Cardiac muscle cell (in vitro differentiated cells and primary cell): Measurements from ENCODE around the gene CACNA1C. TPM values are rescaled to one million over a fixed set of nuclear protein-coding genes. Genes with fewer than 3 reads are reported as not detected.

Experiments
- DNase-seq, 2 donors: peaks; one replicate each; pipeline versions ENCODE4 v3.0.0 to v3.0.0-alpha.2; 2010 to 2017; ENCODE audit warnings: low read depth in 1 of 2, low spot score in 1 of 2
- H3K27ac ChIP-seq: fragments of 200-600 bp; sonication (generic); 2 replicates; pipeline ENCODE4 v1.5.1; 2016
- H3K27me3 ChIP-seq: fragments of 200-600 bp; sonication (generic); 2 replicates; pipeline ENCODE4 v1.6.0; 2016; ENCODE audit warnings: control low read depth
- H3K36me3 ChIP-seq: fragments of 200-600 bp; sonication (generic); 2 replicates; pipeline ENCODE4 v1.5.1; 2016; ENCODE audit warnings: control low read depth
- H3K4me1 ChIP-seq: fragments of 200-600 bp; sonication (generic); 2 replicates; pipeline ENCODE4 v1.8.1; 2017; ENCODE audit warnings: low read depth, mild to moderate bottlenecking, mixed run types
- H3K4me3 ChIP-seq: fragments of 200-600 bp; sonication (generic); 2 replicates; pipeline ENCODE4 v1.5.1; 2016; ENCODE audit warnings: mild to moderate bottlenecking
- H3K9me3 ChIP-seq: fragments of 200-600 bp; sonication (generic); 2 replicates; pipeline ENCODE4 v1.5.1; 2017; ENCODE audit warnings: low read depth, mild to moderate bottlenecking, control low read depth
- polyA plus RNA-seq: library from polyadenylated mRNA; unstranded; fragments of >200 nt; fragmentation: Nextera tagmentation; extraction: Ambion mirVana; gene quantifications from 2 replicates; pipeline ENCODE4 v1.2.1, GENCODE V29; 2016
- total RNA-seq: library from RNA; depleted of rRNA; stranded (reverse); fragments of >200 nt; gene quantifications from 2 replicates; pipeline ENCODE4 v1.2.3, GENCODE V29; 2016
- TF ChIP-seq, protein P1 (sequence below): IDR thresholded peaks from 2 replicates; pipeline ENCODE4 v1.5.1; 2012; ENCODE audit warnings: low read depth, mild to moderate bottlenecking, low read length

Gene CACNA1C
- total and polyA plus RNA-seq, 2 experiments from 2014 or later: 40.8 to 77.8 TPM

DNA sequence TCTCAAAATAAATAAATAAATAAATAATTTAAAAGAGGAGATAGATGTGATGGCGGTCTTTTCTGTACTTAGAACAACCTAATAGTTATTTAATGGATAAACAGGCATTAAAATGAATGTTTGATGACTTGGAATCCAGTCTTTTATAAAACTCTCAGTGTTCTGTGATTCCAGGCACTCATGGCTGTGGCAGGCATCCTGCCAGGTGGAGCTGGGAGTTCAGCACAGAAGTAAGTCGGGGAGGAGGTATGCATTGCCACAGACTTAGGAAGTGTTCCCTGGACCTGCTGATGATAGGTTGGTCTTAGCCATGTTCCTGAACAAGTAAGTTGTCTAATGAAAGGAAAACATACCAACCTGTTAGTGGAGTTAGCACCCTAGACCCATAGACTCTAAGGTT is 126.3 kb downstream of the CACNA1C start:
- Histone ChIP-seq H3K36me3 (no peaks in the 10 kb centered on the region), H3K9me3 (no peaks in the 10 kb centered on the region), H3K4me3 (no peak overlapping the region), H3K4me1 (peaks cover 26% of the 10 kb centered on the region), H3K27me3 (no peaks in the 10 kb centered on the region), H3K27ac (no peak overlapping the region)
- TF ChIP-seq, protein P1, sequence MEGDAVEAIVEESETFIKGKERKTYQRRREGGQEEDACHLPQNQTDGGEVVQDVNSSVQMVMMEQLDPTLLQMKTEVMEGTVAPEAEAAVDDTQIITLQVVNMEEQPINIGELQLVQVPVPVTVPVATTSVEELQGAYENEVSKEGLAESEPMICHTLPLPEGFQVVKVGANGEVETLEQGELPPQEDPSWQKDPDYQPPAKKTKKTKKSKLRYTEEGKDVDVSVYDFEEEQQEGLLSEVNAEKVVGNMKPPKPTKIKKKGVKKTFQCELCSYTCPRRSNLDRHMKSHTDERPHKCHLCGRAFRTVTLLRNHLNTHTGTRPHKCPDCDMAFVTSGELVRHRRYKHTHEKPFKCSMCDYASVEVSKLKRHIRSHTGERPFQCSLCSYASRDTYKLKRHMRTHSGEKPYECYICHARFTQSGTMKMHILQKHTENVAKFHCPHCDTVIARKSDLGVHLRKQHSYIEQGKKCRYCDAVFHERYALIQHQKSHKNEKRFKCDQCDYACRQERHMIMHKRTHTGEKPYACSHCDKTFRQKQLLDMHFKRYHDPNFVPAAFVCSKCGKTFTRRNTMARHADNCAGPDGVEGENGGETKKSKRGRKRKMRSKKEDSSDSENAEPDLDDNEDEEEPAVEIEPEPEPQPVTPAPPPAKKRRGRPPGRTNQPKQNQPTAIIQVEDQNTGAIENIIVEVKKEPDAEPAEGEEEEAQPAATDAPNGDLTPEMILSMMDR: no peak
- peak in 1 of 2 donors; percentile 37 for DNase-seq

DNA sequence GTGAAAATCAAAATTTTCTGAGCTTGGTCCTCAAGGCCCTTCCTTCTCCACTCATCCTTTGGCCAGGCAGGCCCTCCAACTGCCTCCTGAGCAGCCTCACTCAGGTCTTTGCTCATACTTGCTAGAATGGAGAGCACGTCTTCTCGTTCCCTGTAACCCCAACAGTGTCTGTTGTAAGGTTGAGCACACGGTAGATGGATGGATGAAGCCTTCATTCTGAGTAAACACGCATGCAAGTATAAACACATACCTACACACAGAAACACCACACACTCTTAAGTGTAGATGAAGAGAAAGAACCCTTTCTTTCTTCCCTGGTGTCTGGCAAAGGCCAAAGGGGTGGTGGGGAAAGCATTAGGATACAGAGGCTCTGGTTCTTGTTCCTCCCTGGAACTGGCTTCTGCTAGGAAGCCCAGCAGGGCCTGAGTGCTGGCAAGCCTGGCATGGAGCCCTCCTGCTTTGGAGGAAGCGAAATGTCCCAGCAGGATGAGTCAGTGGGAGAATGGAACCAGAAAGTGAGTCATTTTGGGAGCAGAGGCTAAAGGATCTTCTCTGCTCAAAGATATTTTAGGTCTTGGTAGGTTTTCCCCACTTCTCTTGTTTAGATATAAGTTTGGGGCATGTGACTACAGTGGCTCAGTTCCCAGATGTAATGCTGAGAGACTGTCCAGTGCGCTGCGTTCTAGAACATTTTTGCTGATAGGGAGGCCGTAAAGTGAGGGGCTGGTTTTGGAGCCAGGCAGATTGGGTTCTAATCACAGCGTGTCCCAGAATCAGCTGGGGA is 127.4 kb downstream of the CACNA1C start:
- Histone ChIP-seq H3K27me3 (no peaks in the 10 kb centered on the region), H3K4me3 (no peak overlapping the region), H3K27ac (peak overlapping the region; percentile 43), H3K36me3 (no peaks in the 10 kb centered on the region), H3K9me3 (no peaks in the 10 kb centered on the region), H3K4me1 (peaks cover 30% of the 10 kb centered on the region)
- DNase-seq: peak in 1 of 2 donors; percentile 94
- TF ChIP-seq, protein P1: no peak

DNA sequence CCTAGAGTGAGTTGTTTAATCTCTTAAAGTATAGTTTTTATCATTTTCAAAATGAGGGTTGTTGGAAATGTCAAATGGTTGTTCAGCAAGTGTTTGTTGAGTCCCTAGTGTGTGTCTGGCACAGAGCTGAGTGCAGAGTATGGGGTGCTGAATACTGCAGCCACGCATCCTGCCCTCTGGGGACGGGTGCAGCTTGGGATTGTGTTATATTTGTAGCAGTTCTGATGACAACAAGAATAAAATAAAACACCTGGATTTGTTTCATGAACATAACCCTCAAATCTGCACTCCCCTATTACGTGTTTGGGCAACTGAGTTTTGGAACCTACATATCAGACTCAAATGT is 127.9 kb downstream of the CACNA1C start:
- no peak overlapping the region for H3K4me3 ChIP-seq
- H3K27ac ChIP-seq: peak overlapping the region; percentile 43
- no peaks in the 10 kb centered on the region for H3K27me3 ChIP-seq
- H3K4me1 ChIP-seq: peaks cover 30% of the 10 kb centered on the region
- TF ChIP-seq, protein P1: no peak
- no peaks in the 10 kb centered on the region for H3K36me3 ChIP-seq
- DNase-seq: no peak
- no peaks in the 10 kb centered on the region for H3K9me3 ChIP-seq

DNA sequence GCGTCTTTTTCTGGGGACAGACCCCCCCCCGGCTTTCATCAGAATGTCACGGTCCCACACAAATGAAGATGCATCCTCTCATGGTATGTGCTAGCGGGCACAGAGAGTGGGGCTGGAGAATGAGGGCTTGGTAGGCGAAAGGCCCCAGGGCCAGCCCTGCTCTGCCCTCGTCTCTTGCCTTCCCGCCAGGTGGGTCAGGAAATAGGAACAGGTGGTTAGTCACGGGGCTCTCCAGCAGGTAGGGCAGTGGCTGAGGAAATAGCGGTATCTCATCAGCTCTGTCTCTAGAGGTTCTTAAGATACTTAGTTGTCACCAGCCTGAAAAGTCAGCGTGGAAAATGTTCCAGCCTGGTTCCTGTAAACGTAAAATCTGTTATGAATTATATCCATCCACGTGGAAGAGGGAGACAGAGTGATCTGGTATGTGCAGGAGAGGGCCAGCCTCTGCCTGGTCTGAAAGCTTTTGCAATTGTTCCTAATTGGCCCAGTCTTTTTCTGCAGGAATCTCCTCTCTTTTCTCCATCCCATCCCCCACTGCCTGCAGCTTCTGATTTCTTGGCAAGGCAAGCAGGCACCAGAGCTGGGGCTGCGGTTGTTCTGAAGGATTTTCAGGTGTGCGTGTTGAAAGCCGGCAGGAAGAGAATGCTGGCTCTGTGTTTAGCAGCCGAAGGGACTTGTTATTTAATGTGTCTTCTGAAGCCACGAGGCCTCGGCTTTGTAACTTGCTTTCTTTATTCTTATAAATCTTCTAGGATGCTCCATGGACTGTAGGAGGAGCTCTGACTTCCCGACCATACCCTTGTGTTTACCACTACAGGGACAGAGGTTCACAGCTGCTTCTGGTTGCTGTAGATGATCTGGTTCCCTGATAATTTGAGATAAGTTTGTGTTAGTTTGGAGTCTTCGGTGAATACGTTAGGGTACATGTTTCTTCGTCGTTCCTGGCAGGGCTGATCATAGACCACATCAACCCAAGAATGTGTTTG is 131.1 kb downstream of the CACNA1C start:
- peak in 1 of 2 donors; percentile 77 for DNase-seq
- TF ChIP-seq, protein P1: peak; percentile 48
- peaks cover 30% of the 10 kb centered on the region for H3K4me1 ChIP-seq

DNA sequence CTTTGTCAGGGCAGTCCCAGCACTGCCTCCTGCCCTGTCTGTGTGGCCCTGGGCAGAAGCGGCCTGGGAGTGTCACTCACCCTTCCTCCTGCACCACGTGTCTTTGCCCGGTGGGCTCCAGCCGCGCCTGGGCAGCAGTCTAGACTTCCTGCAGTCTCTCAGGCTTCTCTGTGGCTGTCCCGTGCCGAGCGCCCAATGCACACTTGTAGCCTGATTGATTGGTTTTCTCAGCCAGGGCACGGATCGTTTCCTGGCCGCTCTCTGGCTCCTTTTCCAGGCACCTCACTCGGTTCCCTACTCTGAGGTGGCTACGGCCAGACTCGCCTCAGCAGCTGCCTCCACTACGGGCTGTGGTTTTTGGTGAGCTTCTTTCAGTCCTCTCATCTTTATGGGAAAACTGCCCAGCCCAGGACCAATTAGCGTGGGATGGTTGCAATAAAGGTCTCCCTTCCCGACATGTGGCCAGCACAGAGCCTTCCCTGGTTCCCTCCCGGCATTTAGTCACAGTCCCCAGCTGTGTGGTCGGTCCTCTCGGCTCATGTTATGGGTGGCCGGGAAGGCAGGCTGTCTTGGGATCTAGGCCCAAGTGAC is 133.1 kb downstream of the CACNA1C start:
- TF ChIP-seq, protein P1: no peak
- Histone ChIP-seq H3K4me3 (no peak overlapping the region), H3K36me3 (no peaks in the 10 kb centered on the region), H3K9me3 (no peaks in the 10 kb centered on the region), H3K27me3 (no peaks in the 10 kb centered on the region), H3K4me1 (peaks cover 20% of the 10 kb centered on the region), H3K27ac (no peak overlapping the region)
- DNase-seq: no peak

More for the DNA sequence above, 131.1 kb downstream of the CACNA1C start:
- H3K9me3 ChIP-seq: no peaks in the 10 kb centered on the region
- peak overlapping the region; percentile 30 for H3K27ac ChIP-seq
- no peaks in the 10 kb centered on the region for H3K36me3 ChIP-seq
- no peaks in the 10 kb centered on the region for H3K27me3 ChIP-seq
- H3K4me3 ChIP-seq: no peak overlapping the region
